ENCODE results near the gene RGS7.

- TF ChIP-seq, protein P1, sequence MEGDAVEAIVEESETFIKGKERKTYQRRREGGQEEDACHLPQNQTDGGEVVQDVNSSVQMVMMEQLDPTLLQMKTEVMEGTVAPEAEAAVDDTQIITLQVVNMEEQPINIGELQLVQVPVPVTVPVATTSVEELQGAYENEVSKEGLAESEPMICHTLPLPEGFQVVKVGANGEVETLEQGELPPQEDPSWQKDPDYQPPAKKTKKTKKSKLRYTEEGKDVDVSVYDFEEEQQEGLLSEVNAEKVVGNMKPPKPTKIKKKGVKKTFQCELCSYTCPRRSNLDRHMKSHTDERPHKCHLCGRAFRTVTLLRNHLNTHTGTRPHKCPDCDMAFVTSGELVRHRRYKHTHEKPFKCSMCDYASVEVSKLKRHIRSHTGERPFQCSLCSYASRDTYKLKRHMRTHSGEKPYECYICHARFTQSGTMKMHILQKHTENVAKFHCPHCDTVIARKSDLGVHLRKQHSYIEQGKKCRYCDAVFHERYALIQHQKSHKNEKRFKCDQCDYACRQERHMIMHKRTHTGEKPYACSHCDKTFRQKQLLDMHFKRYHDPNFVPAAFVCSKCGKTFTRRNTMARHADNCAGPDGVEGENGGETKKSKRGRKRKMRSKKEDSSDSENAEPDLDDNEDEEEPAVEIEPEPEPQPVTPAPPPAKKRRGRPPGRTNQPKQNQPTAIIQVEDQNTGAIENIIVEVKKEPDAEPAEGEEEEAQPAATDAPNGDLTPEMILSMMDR (IDR thresholded peaks at IDR 0.05): no peak
- TF ChIP-seq POLR2A (IDR thresholded peaks at IDR 0.05): no peak
These were observed 613.3 kb downstream of the RGS7 start for GRCh38 chr1:240743705-240744104.

Data from Peyer's patch (tissue), 4 donors.